HG03457 (cell line): Measurements from ENCODE around the gene NAV2.

Experiments used
- ATAC-seq: cut with Tn5 transposase; IDR thresholded peaks from one replicate; pipeline ENCODE4 v1.9.1; 2021; ENCODE audit warnings: moderate number of reproducible peaks; ENCODE audit not compliant: unreplicated experiment

NAV2 gene

GRCh38 chr11:19827399-19828135 lies 114.9 kb downstream of the NAV2 start:
- no peak for ATAC-seq

- no peak for ATAC-seq
Observed at GRCh38 chr11:19828382-19829108, 115.9 kb downstream of the NAV2 start.

GRCh38 chr11:19829109-19829837 lies 116.6 kb downstream of the NAV2 start:
- ATAC-seq: no peak

- no peak for ATAC-seq
Observed at GRCh38 chr11:19832086-19832750, 119.6 kb downstream of the NAV2 start.

- no peak for ATAC-seq
Observed at GRCh38 chr11:19832901-19833300, 120.3 kb downstream of the NAV2 start.

- no peak for ATAC-seq
Observed at GRCh38 chr11:19834771-19835170, 122.1 kb downstream of the NAV2 start.

- ATAC-seq: no peak
Observed at GRCh38 chr11:19836666-19837065, 124.0 kb downstream of the NAV2 start.

- ATAC-seq: no peak
Observed at GRCh38 chr11:19838994-19839768, 126.5 kb downstream of the NAV2 start.

- no peak for ATAC-seq
Observed at GRCh38 chr11:19840961-19841360, 128.3 kb downstream of the NAV2 start.

GRCh38 chr11:19842505-19842904 lies 129.9 kb downstream of the NAV2 start:
- ATAC-seq: no peak

- ATAC-seq: no peak
Observed at GRCh38 chr11:19843079-19843478, 130.4 kb downstream of the NAV2 start.

GRCh38 chr11:19844012-19844411 lies 131.4 kb downstream of the NAV2 start:
- no peak for ATAC-seq

- no peak for ATAC-seq
Observed at GRCh38 chr11:19844806-19845205, 132.2 kb downstream of the NAV2 start.

GRCh38 chr11:19845626-19846025 lies 133.0 kb downstream of the NAV2 start:
- no peak for ATAC-seq

GRCh38 chr11:19846654-19847305 lies 134.1 kb downstream of the NAV2 start:
- no peak for ATAC-seq

GRCh38 chr11:19848219-19848618 lies 135.6 kb downstream of the NAV2 start:
- no peak for ATAC-seq

GRCh38 chr11:19849107-19849789 lies 136.6 kb downstream of the NAV2 start:
- no peak for ATAC-seq

GRCh38 chr11:19849947-19850593 lies 137.4 kb downstream of the NAV2 start:
- ATAC-seq: no peak

GRCh38 chr11:19852288-19852687 lies 139.7 kb downstream of the NAV2 start:
- ATAC-seq: no peak
